GM10847 (cell line): ENCODE measurements around the gene SSNA1.

Experiments
- POLR2A ChIP-seq: IDR thresholded peaks from 2 replicates; pipeline ENCODE4 v1.6.1; 2011; ENCODE audit not compliant: insufficient read length; ENCODE audit errors: extremely low read depth

The SSNA1 gene

DNA sequence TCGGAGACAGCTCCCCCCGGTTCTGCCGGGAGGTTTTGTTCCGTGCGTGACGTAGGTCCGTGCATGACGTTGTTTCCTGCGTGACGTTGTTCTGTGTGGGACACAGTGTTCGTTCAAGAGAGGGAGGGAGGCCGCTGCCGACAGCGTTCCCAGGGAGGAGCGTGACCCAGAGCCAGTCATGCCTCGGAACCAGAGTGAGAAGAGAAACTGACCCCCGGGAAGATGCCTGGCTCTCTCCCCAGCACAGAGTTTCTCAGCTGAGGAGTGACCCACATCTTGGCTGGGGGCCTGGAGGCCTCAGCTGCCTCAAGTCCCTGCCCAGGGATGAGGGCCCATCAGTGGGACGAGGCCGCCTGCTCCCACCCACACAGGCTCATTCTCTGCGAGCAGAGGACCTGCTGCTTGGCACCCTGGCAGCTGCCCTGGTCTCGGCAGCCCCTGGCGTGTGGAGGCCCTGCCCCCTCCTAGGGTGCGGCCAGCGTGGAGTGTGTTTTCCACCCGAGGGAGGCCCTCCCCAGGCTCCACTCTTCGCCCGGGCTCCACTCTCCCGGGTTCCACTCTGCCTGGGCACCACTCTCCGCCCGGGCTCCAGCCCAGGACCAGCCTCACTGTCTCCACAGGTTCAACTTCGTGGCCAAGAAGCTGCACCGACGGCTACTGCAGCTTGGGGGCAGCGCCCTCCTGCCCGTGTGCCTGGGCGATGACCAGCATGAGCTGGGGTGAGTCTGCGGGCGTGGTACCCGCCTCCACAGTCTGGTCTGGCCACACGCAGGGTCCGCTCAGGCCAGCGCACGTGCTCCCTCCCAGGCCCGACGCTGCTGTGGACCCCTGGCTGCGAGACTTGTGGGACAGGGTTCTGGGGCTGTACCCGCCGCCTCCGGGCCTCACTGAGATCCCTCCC is 24.9 kb downstream of the SSNA1 start:
- no peak for TF ChIP-seq POLR2A

DNA sequence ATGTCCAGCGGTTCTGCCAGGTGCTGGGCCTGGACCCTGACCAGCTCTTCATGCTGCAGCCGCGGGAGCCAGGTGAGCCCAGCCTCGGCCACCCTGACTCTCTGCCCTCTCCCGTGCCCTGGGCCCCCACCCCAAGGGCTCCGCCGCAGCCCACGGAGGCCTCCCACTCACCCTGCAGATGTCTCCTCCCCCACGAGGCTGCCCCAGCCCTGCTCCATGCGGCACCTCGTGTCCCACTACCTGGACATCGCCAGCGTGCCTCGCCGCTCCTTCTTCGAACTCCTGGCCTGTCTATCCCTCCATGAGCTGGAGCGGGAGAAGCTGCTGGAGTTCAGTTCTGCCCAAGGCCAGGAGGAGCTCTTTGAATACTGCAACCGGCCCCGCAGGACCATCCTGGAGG is 26.1 kb downstream of the SSNA1 start:
- no peak for TF ChIP-seq POLR2A

DNA sequence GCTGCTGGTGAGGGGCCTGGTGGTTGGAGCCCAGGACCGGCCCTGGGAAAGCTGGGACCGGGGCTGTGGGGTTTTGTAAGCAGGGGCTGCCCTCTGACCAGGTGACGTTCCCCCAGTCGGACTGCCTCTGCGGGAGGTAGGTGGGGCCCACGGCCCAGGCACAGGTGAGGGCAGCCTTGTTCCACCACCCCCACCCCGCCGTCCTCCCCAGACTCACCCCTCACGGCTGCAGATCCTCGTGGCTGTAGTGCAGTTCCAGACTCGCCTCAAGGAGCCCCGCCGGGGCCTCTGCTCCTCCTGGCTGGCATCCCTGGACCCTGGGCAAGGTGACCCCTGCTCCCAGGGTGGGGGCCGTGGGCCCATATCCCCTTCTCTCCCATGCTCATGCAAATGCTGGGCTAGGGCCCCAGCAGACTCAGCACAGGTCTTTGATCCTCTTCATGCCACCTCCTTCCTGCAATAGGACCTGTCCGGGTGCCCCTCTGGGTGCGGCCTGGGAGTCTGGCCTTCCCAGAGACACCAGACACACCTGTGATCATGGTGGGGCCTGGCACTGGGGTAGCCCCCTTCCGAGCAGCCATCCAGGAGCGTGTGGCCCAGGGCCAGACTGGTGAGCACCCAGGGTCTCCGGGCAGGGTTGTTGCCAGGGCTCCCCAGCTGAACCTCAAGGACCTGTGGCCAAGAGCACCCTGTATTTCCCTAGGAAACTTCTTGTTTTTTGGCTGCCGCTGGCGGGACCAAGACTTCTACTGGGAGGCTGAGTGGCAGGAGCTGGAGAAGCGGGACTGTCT is 26.9 kb downstream of the SSNA1 start:
- no peak for TF ChIP-seq POLR2A

DNA sequence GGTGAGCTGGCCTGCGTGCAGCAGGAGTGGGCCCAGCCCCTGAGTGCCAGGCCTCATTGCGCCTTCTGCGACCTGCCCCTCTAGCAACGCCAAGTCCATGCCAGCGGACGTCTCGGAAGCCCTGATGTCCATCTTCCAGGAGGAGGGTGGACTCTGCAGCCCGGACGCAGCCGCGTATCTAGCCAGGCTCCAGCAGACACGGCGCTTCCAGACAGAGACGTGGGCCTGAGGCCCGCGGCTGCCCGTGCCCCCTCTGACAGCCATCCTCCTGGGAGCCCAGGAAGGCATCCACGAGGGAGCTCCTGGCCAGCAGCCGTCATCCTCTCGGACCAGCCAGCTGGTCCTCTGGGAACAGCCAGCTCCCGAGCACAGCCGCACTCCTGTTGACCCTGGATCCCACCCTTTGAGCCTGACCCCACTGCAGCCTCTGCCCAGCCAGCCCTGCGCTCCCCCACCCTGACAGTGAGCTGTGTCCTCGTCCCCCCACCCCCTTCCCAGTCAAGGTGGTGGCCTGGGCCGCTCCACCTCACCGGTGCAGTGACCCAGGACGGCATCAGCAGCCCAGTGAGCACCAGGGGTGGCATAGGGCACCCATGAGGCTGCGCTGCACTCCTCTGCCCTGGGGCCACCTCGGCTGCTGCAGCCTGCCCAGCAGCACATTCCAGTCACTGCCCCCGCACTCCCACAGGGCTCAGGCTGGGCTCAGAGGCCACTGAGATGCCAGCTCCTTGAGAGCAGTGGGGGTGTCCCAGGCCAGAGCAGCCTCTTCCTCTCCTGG is 27.9 kb downstream of the SSNA1 start:
- no peak for TF ChIP-seq POLR2A

DNA sequence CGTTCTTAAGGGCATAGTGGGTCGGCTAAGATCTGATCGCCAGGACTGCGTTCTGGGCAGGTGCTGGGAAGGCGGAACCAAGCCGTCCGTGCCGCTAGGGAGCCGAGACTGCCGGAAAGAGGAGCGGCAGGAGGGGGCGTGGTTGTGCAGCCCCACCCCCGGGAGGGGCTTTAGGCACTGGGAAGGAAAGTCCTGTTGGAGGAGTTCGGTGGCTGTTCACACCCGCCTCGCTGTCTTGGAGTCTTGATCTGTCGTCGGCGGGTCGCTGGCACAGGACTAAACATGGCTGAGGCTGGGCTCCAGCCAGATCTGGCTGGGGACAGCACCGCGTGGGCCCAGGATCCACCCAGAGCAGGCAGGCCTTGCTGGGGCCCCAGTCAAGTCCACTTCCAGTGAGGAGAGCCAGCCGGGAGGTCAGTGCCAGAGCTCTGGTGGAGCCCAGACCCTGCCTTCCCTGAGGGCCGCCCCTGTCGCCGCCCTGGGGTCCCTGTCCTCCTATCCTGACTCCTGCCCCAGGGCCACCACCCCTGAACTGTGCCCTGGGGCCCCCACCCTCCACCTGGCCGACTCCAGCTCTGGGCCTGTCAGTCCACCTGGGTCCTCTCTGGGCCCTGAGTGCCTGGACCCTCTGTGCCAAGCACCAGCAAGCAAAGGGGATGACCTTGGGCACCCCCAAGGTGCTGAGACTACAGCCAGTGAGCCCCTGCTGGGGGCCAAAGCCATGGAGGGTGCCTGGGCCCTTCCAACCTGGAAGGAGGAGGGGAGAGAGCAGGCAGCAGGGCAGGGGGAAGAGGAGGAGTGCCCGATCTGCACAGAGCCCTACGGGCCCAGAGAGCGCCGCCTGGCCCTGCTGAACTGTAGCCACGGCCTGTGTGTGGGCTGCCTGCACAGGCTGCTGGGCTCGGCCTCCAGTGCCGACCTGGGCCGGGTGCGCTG is 29.1 kb downstream of the SSNA1 start:
- no peak for TF ChIP-seq POLR2A

DNA sequence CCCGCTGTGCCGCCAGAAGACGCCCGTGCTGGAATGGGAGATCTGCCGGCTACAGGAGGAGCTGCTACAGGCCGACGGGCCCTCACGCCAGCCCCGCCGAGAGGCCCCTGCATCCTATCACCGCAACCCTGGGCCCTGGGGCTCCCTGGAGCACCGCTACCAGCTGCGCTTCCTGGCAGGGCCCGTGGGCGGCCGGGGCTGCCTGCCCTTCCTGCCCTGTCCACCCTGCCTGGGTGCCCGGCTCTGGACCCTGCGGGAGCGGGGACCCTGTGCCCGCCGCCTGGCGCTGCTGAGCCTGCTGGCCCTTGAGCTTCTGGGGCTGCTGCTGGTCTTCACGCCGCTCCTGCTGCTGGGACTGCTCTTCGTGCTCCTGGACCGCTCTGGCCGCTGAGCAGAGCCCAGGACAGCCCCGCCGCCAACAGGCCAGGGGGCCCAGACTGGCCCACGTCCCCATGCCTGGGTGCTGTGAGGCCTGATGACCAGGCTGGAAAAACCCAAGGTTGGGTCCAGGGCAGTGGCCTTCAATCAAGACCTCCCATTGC is 29.8 kb downstream of the SSNA1 start:
- no peak for TF ChIP-seq POLR2A

DNA sequence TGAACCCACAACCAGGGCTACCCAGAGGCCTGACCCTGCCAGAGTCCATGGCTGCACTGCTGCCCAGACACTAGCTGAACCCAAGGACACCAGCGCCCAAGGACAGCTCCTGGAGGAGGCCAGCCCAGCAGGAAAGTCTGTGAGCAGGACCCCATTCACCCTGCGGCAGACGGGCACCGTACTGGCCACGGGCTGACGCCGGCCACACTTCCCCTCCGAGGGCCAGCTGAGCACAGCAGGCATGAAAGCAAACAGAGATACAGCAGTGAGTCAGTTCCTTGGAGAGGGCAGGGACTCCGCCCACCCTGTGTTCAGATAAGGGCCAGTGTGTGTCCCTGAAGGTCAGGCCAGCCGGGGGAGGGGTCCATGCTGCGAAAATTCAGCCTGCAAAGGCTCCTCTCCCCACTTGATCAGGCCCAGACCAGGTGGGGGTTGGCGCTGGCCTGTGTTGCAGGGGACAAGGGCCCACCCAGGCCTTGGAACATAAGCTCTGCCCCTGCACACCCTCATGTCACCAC is 30.3 kb downstream of the SSNA1 start:
- TF ChIP-seq POLR2A = no peak

DNA sequence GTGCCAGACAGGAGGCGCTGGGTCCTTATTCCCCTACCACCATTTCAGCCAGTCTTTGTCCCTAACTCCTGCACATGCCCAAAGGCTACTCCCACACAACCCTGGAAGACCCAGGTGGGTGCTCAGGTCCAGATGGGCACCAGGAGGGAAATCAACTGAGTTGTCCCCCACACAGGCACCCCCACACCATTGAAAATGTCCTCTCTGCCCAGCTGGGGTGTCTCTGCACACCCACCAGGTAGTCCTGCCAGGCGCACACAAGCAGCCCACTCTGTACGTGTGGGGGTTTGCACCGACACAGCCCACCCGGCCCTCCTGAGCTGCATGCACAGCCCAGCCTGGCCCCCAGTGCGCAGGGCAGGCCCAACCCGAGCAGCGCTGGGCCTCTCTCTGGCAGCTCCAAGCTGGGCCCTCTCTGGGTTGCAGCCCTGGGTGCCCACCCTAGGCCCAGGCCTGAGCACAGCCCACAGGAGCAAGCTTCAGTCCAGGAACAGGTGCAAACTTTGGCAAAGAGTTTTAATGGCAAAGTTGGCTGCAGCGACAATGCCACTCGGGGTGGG is 31.4 kb downstream of the SSNA1 start:
- TF ChIP-seq POLR2A = no peak

DNA sequence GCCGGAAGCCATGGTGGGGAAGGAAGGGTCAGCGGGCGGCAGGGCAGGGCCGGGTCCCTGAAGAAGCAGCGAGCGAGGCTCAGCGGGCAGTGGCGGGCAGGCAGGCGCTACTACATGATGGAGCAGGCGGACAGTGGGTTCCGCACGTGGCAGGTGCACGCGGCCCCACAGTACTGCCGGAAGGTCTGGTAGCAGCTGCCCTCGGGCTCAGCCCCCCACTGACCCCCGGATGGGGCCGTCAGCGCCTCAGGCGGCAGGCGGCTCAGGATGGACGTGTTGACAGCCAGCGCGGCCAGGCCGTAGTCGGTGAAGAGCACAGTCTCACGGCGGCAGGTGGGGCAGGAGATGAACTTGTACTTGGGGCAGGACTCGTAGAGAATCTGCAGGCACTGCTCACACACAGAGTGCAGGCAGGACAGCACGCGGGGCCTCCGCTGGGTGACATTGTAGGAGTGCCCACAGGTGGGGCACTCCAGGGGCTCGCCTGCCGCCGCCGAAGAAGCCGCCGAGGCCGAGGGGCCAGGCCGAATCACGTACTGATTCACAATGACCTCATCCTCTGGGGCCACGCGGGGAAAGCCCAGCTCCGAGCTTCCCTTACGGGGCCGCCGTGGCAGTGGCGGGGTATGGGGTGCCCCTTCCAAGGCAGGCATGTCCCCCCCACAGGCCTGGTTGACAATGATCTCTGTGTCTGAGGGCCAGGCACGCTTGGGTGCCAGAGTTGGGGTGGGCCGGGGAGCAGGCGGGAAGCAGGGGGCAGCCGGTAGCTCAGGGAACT is 32.0 kb downstream of the SSNA1 start:
- no peak for TF ChIP-seq POLR2A

DNA sequence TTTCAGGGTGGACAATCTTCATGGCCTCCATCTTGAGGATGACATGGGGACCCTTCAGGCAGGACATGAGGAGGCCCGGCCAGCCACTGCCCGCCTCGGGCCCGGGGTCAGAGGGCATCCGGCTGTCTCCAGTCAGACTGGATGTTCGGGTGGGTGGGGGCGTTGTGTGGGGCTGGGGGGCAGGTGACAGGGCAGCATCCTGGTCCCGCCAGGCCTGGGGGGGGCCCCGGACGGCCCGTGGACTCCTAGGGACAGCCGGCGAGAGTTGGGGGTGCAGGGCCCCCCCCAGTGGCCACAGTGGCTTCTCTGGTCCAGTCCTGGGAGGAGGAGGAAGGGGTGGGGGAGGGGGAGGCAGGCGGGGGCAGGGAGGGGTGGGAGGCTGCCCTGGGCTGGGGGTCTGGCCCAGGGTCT is 32.6 kb downstream of the SSNA1 start:
- TF ChIP-seq POLR2A = no peak

DNA sequence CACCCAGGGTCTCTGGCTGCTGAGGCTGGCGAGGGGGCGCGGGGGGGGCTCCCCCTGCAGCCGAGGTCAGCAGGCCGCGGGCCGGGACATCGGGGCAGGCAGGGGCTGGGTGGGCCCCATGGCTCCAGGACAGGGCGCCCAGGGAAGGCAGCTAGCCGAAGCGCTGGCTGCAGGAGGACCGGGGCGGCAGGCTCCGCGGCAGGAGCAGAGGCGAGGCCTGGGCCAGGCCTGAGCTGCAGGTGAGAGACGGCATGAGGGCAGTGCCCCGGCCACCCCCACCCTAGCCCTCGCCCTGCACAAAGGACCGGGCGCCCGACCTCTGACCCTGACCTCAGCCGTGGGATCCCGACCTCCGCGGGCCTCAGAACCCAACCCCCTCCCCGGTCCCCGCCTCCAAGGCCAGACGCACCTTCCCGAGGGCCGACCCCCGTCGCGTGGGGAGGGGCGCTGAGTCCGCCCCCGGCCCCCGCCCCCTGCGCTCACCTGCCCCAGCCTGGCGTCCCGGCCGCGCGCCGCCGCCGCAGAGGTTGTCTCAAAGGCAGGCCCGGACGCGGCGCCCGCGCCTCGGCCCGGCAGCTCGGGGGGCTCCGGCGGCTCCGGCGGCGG is 33.1 kb downstream of the SSNA1 start:
- TF ChIP-seq POLR2A = no peak
